Glutamatergic neuron (in vitro differentiated cells): ENCODE data around the gene CPNE1. TPM values are rescaled to one million over a fixed set of nuclear protein-coding genes. Genes with fewer than 3 reads are reported as not detected.

Experiments used
- DNase-seq: peaks from one replicate; pipeline ENCODE4 v3.0.0; 2022
- H3K27ac Mint-ChIP-seq: one replicate; pipeline ENCODE4 v1.8.0; 2020; ENCODE audit warnings: mild to moderate bottlenecking, mixed read lengths, inconsistent platforms; ENCODE audit not compliant: unreplicated experiment
- H3K27me3 Mint-ChIP-seq: one replicate; pipeline ENCODE4 v1.8.0; 2020; ENCODE audit warnings: mild to moderate bottlenecking, moderate library complexity, mixed read lengths, inconsistent platforms; ENCODE audit not compliant: unreplicated experiment
- H3K36me3 Mint-ChIP-seq: one replicate; pipeline ENCODE4 v1.8.0; 2020; ENCODE audit warnings: mild to moderate bottlenecking, mixed read lengths, inconsistent platforms; ENCODE audit not compliant: unreplicated experiment
- H3K4me1 Mint-ChIP-seq: one replicate; pipeline ENCODE4 v1.8.0; 2020; ENCODE audit warnings: mild to moderate bottlenecking, low read depth, mixed read lengths, inconsistent platforms; ENCODE audit not compliant: unreplicated experiment
- H3K4me3 Mint-ChIP-seq: one replicate; pipeline ENCODE4 v1.8.0; 2020; ENCODE audit warnings: mild to moderate bottlenecking, mixed read lengths, inconsistent platforms; ENCODE audit not compliant: unreplicated experiment
- H3K9me3 Mint-ChIP-seq: one replicate; pipeline ENCODE4 v1.8.0; 2020; ENCODE audit warnings: mild to moderate bottlenecking, moderate library complexity, mixed read lengths, inconsistent platforms; ENCODE audit not compliant: unreplicated experiment
- CTCF ChIP-seq: fragments of 200-600 bp; sonication (generic); IDR thresholded peaks from one replicate; pipeline ENCODE4 v1.5.0; 2021; ENCODE audit not compliant: partially characterized antibody, unreplicated experiment
- total RNA-seq: library from RNA; stranded (reverse); fragmentation: NEBNext Ultra II Directional; extraction: Animal tissue kit (Norgen Biotek cat#: 25700); gene quantifications from one replicate; pipeline ENCODE4 v1.2.1, GENCODE V29; 2021; ENCODE audit not compliant: unreplicated experiment

The CPNE1 gene
- total RNA-seq, 1 donor from 2014 or later = 327 TPM

- no peak for DNase-seq
- H3K36me3 Mint-ChIP-seq = no peaks in the 10 kb centered on the region
- H3K9me3 Mint-ChIP-seq = no peaks in the 10 kb centered on the region
- H3K4me3 Mint-ChIP-seq = no peak overlapping the region
- no peak for TF ChIP-seq CTCF
- H3K27ac Mint-ChIP-seq = no peak overlapping the region
- H3K4me1 Mint-ChIP-seq = peaks cover 19% of the 10 kb centered on the region
- H3K27me3 Mint-ChIP-seq = peaks cover 3% of the 10 kb centered on the region
Observed at GRCh38 chr20:35665949-35666288, 1.2 kb upstream of the CPNE1 start.

GRCh38 chr20:35663516-35664465 lies 909 bp downstream of the CPNE1 start:
- no peaks in the 10 kb centered on the region for H3K36me3 Mint-ChIP-seq
- peak; percentile 55 for DNase-seq
- H3K27ac Mint-ChIP-seq = peak overlapping the region; percentile 99
- no peak for TF ChIP-seq CTCF
- H3K4me1 Mint-ChIP-seq = peaks cover 26% of the 10 kb centered on the region
- peak overlapping the region; percentile 86 for H3K4me3 Mint-ChIP-seq
- no peaks in the 10 kb centered on the region for H3K9me3 Mint-ChIP-seq
- peaks cover 3% of the 10 kb centered on the region for H3K27me3 Mint-ChIP-seq

- no peak for DNase-seq
- H3K4me3 Mint-ChIP-seq = peak overlapping the region; percentile 86
- peak overlapping the region; percentile 11 for H3K27ac Mint-ChIP-seq
- H3K27me3 Mint-ChIP-seq = peaks cover 3% of the 10 kb centered on the region
- H3K9me3 Mint-ChIP-seq = no peaks in the 10 kb centered on the region
- TF ChIP-seq CTCF = no peak
- H3K36me3 Mint-ChIP-seq = no peaks in the 10 kb centered on the region
- peaks cover 27% of the 10 kb centered on the region for H3K4me1 Mint-ChIP-seq
Observed at GRCh38 chr20:35662551-35662950, 2.1 kb downstream of the CPNE1 start.

DNA sequence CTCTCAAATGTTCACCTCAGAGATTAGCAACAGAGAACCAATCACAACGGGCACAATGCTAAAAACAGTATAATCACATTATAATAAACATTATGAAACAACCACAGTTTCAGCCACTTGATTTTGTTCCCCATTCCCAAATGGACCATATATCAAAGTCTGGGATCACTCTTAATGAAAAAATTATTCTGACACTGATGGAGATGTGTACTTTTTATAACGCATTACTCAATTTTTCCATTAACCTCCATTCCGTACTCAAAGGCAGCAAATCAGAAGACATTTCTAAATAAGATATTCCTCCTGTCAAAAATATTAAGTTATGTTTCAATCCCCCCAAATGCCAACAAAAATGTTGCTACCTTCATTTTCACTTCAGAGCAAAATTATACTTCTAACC lies 2.8 kb downstream of the CPNE1 start:
- DNase-seq = no peak
- Mint-ChIP-seq H3K36me3 (no peaks in the 10 kb centered on the region), H3K27me3 (peaks cover 3% of the 10 kb centered on the region), H3K27ac (no peak overlapping the region), H3K9me3 (no peaks in the 10 kb centered on the region), H3K4me1 (peaks cover 29% of the 10 kb centered on the region), H3K4me3 (peak overlapping the region; percentile 86)
- TF ChIP-seq CTCF = no peak

GRCh38 chr20:35661053-35661452 lies 3.6 kb downstream of the CPNE1 start:
- H3K27me3 Mint-ChIP-seq = peaks cover 3% of the 10 kb centered on the region
- no peak for TF ChIP-seq CTCF
- H3K9me3 Mint-ChIP-seq = no peaks in the 10 kb centered on the region
- no peaks in the 10 kb centered on the region for H3K36me3 Mint-ChIP-seq
- no peak for DNase-seq
- H3K27ac Mint-ChIP-seq = no peak overlapping the region
- H3K4me1 Mint-ChIP-seq = peaks cover 29% of the 10 kb centered on the region
- peak overlapping the region; percentile 86 for H3K4me3 Mint-ChIP-seq
